Suprapubic skin (tissue), 3 donors: Measurements from ENCODE around the gene VARS1.

Source experiments
- CTCF ChIP-seq, 2 donors: fragments of 200-600 bp in 1 of 2; fragments of 450-650 bp in 1 of 2; sonication (generic) in 1 of 2; IDR thresholded peaks; one replicate each; pipeline ENCODE4 v1.5.1; 2016 to 2019; ENCODE audit warnings: antibody characterized with exemption in 2 of 2, mild to moderate bottlenecking in 1 of 2, moderate library complexity in 1 of 2
- POLR2AphosphoS5 ChIP-seq, 3 donors: sonication (generic); formaldehyde crosslinking; IDR thresholded peaks; one replicate each; pipeline ENCODE4 v1.6.1; 2017; ENCODE audit warnings: antibody characterized with exemption in 3 of 3

- no peak for TF ChIP-seq CTCF (IDR thresholded peaks at IDR 0.05)
- TF ChIP-seq POLR2AphosphoS5 (IDR thresholded peaks at IDR 0.05) = no peak
Measured at GRCh38 chr6:31758281-31758680, 37.3 kb downstream of the VARS1 start.
